A673 (cell line): ENCODE results near the gene TAL2. TPM values are rescaled to one million over a fixed set of nuclear protein-coding genes. Genes with fewer than 3 reads are reported as not detected.

ENCODE experiments used
- BruUV-seq: library from RNA; stranded (reverse); fragments of 400-500 nt; replicated peaks from 2 replicates; lab custom pipeline; 2021; lab: Mats Ljungman, UMichigan
- CTCF ChIA-PET: fragments of 300-600 bp; sonication (Branson Sonifier 250); formaldehyde crosslinking; loops from one replicate; lab custom pipeline; 2022; ENCODE audit warnings: antibody characterized with exemption; lab: Charles Lee
- POLR2A ChIA-PET: fragments of 300-600 bp; sonication (Branson Sonifier 250); formaldehyde crosslinking; loops from one replicate; lab custom pipeline; 2022; ENCODE audit warnings: antibody characterized with exemption; ENCODE audit not compliant: low non-redundant PET; lab: Charles Lee
- DNase-seq: peaks from one replicate; pipeline ENCODE4 v3.0.0-alpha.2; 2015; ENCODE audit warnings: low spot score
- H3K27ac ChIP-seq: fragments of 200-600 bp; sonication (generic); 2 replicates; pipeline ENCODE4 v1.5.1; 2016; ENCODE audit warnings: mixed run types, low read depth, mild to moderate bottlenecking, mixed read lengths, antibody characterized with exemption, low read length; ENCODE audit not compliant: poor library complexity, severe bottlenecking
- H3K27me3 ChIP-seq: fragments of 200-600 bp; sonication (generic); replicated peaks from 2 replicates; pipeline ENCODE4 v1.6.1; 2017; ENCODE audit warnings: mixed run types, low read depth, mild to moderate bottlenecking, mixed read lengths, antibody characterized with exemption, low read length; ENCODE audit not compliant: insufficient read depth, poor library complexity
- H3K36me3 ChIP-seq: fragments of 200-600 bp; sonication (generic); 2 replicates; pipeline ENCODE4 v1.6.1; 2016; ENCODE audit warnings: mixed run types, mild to moderate bottlenecking, mixed read lengths, antibody characterized with exemption, low read length; ENCODE audit not compliant: insufficient read depth, poor library complexity, severe bottlenecking
- H3K4me1 ChIP-seq: fragments of 200-600 bp; sonication (generic); 2 replicates; pipeline ENCODE4 v1.6.1; 2017; ENCODE audit warnings: mixed run types, mild to moderate bottlenecking, mixed read lengths, antibody characterized with exemption, low read length; ENCODE audit not compliant: insufficient read depth, poor library complexity, severe bottlenecking
- H3K4me3 ChIP-seq: fragments of 200-600 bp; sonication (generic); 2 replicates; pipeline ENCODE4 v1.5.1; 2016; ENCODE audit warnings: low read depth, mixed run types, mild to moderate bottlenecking, mixed read lengths, low read length; ENCODE audit not compliant: poor library complexity, severe bottlenecking
- H3K9me3 ChIP-seq: fragments of 200-600 bp; sonication (generic); 2 replicates; pipeline ENCODE4 v1.6.1; 2016; ENCODE audit warnings: mixed run types, low read depth, mild to moderate bottlenecking, mixed read lengths, antibody characterized with exemption, low read length; ENCODE audit not compliant: poor library complexity, severe bottlenecking
- CTCF ChIP-seq: fragments of 300-800, 200-600 bp; sonication (generic); conservative IDR thresholded peaks from 2 replicates; pipeline ENCODE4 v1.5.1; 2017; ENCODE audit warnings: low read depth, mild to moderate bottlenecking, antibody characterized with exemption, low read length, moderate library complexity, mixed read lengths
- EZH2 ChIP-seq: fragments of 200-600 bp; sonication (generic); IDR thresholded peaks from 2 replicates; pipeline ENCODE4 v1.6.1; 2017; ENCODE audit warnings: borderline replicate concordance, low read depth, mild to moderate bottlenecking, mixed read lengths, antibody characterized with exemption, low read length; ENCODE audit not compliant: poor library complexity, severe bottlenecking
- intact Hi-C: fragments of 100-400 bp; cut with micrococcal nuclease; formaldehyde crosslinking; loops from one replicate; pipeline ENCODE4 v1.10.0; 2022; ENCODE audit not compliant: unreplicated experiment
- total RNA-seq: library from RNA; stranded (reverse); gene quantifications from 2 replicates; pipeline ENCODE4 v1.2.3, GENCODE V29; 2021

Gene TAL2
- total RNA-seq, 1 experiment from 2014 or later, result not detected

DNA sequence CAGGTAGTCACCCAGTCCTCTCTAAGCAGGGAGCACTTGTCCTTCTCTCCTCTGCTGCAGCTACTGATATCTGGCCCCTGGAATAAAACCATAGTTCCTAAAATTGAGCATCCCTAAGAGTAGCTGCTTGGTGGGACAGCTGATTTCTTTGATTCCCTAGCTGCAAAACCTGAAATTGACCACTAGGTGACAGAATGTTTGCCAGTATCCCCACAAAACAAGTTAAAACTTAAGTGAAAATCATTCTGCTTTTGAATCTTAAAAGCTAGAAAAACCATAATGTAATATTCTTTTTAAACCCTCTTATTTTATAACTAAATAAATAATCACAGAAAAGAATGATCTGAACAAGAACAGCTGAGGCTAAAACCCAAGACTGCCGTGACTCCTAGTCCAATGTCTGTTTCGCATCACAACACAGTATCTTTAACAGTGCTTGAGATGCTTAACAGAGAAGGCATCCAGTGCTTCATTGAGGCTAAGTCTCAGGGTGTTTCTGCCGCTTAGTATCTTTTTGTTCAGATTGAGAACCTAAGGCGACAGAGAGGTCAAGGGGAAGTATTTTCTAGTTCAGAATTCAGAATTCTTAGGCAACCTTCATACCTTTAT, 24.4 kb upstream of the TAL2 start:
- TF ChIP-seq EZH2 (no peak), CTCF (peak; percentile 60)
- POLR2A ChIA-PET, result no interaction called here
- DNase-seq, result no peak
- intact Hi-C loops, result no loop called here
- Histone ChIP-seq H3K9me3 (no peaks in the 10 kb centered on the region), H3K27me3 (no peaks in the 10 kb centered on the region), H3K4me3 (no peak overlapping the region), H3K4me1 (no peaks in the 10 kb centered on the region), H3K27ac (no peak overlapping the region), H3K36me3 (no peaks in the 10 kb centered on the region)
- no TSS peak for BruUV-seq
- CTCF ChIA-PET, result interaction anchor here (0.6 to 0.7 kb wide), 4 partner anchors 21 to 119 kb away, joined by 3 to 4 read pairs (median 4); no protein-coding TSS in a partner anchor

GRCh38 chr9:105639936-105640335, 22.3 kb upstream of the TAL2 start:
- CTCF ChIA-PET, result no interaction called here
- no peak overlapping the region for H3K4me3 ChIP-seq
- no peaks in the 10 kb centered on the region for H3K27me3 ChIP-seq
- no peak overlapping the region for H3K27ac ChIP-seq
- intact Hi-C loops, result no loop called here
- no peaks in the 10 kb centered on the region for H3K9me3 ChIP-seq
- no peak for DNase-seq
- no peaks in the 10 kb centered on the region for H3K36me3 ChIP-seq
- TF ChIP-seq CTCF, result no peak
- no peak for TF ChIP-seq EZH2
- BruUV-seq, result no TSS peak
- H3K4me1 ChIP-seq, result no peaks in the 10 kb centered on the region
- POLR2A ChIA-PET, result no interaction called here

- intact Hi-C loops, result no loop called here
- CTCF ChIA-PET, result no interaction called here
- H3K36me3 ChIP-seq, result no peaks in the 10 kb centered on the region
- H3K4me1 ChIP-seq, result no peaks in the 10 kb centered on the region
- POLR2A ChIA-PET, result interaction anchor here (0.6 kb wide), 1 partner anchor 565 kb away, joined by 5 read pairs; no protein-coding TSS in a partner anchor
- H3K9me3 ChIP-seq, result no peaks in the 10 kb centered on the region
- no peak for TF ChIP-seq CTCF
- no peak for TF ChIP-seq EZH2
- H3K27ac ChIP-seq, result no peak overlapping the region
- BruUV-seq, result no TSS peak
- DNase-seq, result no peak
- no peak overlapping the region for H3K4me3 ChIP-seq
- no peaks in the 10 kb centered on the region for H3K27me3 ChIP-seq
Observed at GRCh38 chr9:105643795-105644194, 18.5 kb upstream of the TAL2 start.
